HEK293 (cell line): Measurements from ENCODE around the gene ICE2.

Experiments used
- CTCF ChIA-PET: fragments of 350-600 bp; formaldehyde crosslinking; extraction: SDS; loops from one replicate; lab custom pipeline; 2021; ENCODE audit warnings: antibody characterized with exemption; lab: Yijun Ruan, JAX
- POLR2A ChIA-PET: fragments of 300-600 bp; formaldehyde crosslinking; extraction: SDS; loops from one replicate; lab custom pipeline; 2020; ENCODE audit warnings: antibody characterized with exemption, inconsistent platforms; lab: Yijun Ruan, JAX
- H3K27ac ChIP-seq: fragments of 200-500 bp; sonication (Bioruptor generic); 2 replicates; pipeline ENCODE4 v1.5.1; 2014; ENCODE audit warnings: low read depth, low read length, control low read depth, inconsistent platforms; ENCODE audit errors: extremely low read depth
- H3K36me3 ChIP-seq, 2 experiments: fragments of 200-500 bp in 1 of 2; sonication (Bioruptor generic) in 1 of 2; 1 replicate in 1 of 2; 2 replicates in 1 of 2; pipeline ENCODE4 v1.5.1; 2014 to 2017; ENCODE audit warnings: inconsistent platforms in 2 of 2, low read length in 2 of 2; ENCODE audit not compliant: control insufficient read depth in 2 of 2, insufficient read depth in 1 of 2
- H3K4me1 ChIP-seq: fragments of 200-500 bp; sonication (Bioruptor generic); 2 replicates; pipeline ENCODE4 v1.5.1; 2014; ENCODE audit warnings: mild to moderate bottlenecking, low read length, inconsistent platforms; ENCODE audit not compliant: control insufficient read depth, insufficient read depth
- H3K4me3 ChIP-seq: 2 replicates; pipeline ENCODE4 v1.5.1; 2011; ENCODE audit warnings: low read depth, mild to moderate bottlenecking, control low read depth, low read length, moderate library complexity
- H3K9me3 ChIP-seq: fragments of 200-500 bp; sonication (Bioruptor generic); 2 replicates; pipeline ENCODE4 v1.5.1; 2014; ENCODE audit warnings: low read depth, low read length, inconsistent platforms; ENCODE audit not compliant: control insufficient read depth, insufficient read depth
- IKZF3 ChIP-seq: fragments of 450-650 bp; IDR thresholded peaks from 2 replicates; pipeline ENCODE4 v1.5.0; 2018; ENCODE audit warnings: missing biosample characterization, mild to moderate bottlenecking, missing genetic modification characterization, moderate library complexity
- KLF16 ChIP-seq: fragments of 450-650 bp; formaldehyde crosslinking; IDR thresholded peaks from 2 replicates; pipeline ENCODE4 v1.5.1; 2017; ENCODE audit warnings: missing biosample characterization, missing genetic modification characterization
- OSR2 ChIP-seq: fragments of 450-650 bp; formaldehyde crosslinking; IDR thresholded peaks from 2 replicates; pipeline ENCODE4 v1.5.1; 2016; ENCODE audit warnings: missing biosample characterization, missing genetic modification characterization
- PRDM1 ChIP-seq: fragments of 450-650 bp; formaldehyde crosslinking; IDR thresholded peaks from 2 replicates; pipeline ENCODE4; 2016; ENCODE audit warnings: missing biosample characterization, missing genetic modification characterization
- ZNF121 ChIP-seq: fragments of 450-650 bp; formaldehyde crosslinking; IDR thresholded peaks from 2 replicates; pipeline ENCODE4 v1.5.1; 2016; ENCODE audit warnings: missing biosample characterization, missing genetic modification characterization
- ZNF239 ChIP-seq: fragments of 450-650 bp; formaldehyde crosslinking; IDR thresholded peaks from 2 replicates; pipeline ENCODE4 v1.5.1; 2016; ENCODE audit warnings: missing biosample characterization, missing genetic modification characterization
- ZNF266 ChIP-seq: fragments of 450-650 bp; formaldehyde crosslinking; IDR thresholded peaks from 2 replicates; pipeline ENCODE4 v1.5.1; 2016; ENCODE audit warnings: missing biosample characterization, missing genetic modification characterization, low read depth
- ZNF302 ChIP-seq: fragments of 450-650 bp; formaldehyde crosslinking; IDR thresholded peaks from 2 replicates; pipeline ENCODE4 v1.5.1; 2016; ENCODE audit warnings: missing biosample characterization, missing genetic modification characterization, low read depth
- ZNF311 ChIP-seq: fragments of 450-650 bp; formaldehyde crosslinking; IDR thresholded peaks from 2 replicates; pipeline ENCODE4 v1.5.1; 2017; ENCODE audit warnings: missing biosample characterization, missing genetic modification characterization, borderline replicate concordance
- ZNF324 ChIP-seq: fragments of 450-650 bp; formaldehyde crosslinking; IDR thresholded peaks from 2 replicates; pipeline ENCODE4 v1.5.1; 2016; ENCODE audit warnings: missing biosample characterization, missing genetic modification characterization
- ZNF341 ChIP-seq: fragments of 450-650 bp; formaldehyde crosslinking; IDR thresholded peaks from 2 replicates; pipeline ENCODE4; 2016; ENCODE audit warnings: low read depth, missing biosample characterization, missing genetic modification characterization
- ZNF488 ChIP-seq: fragments of 450-650 bp; formaldehyde crosslinking; IDR thresholded peaks from 2 replicates; pipeline ENCODE4 v1.5.1; 2016; ENCODE audit warnings: missing biosample characterization, missing genetic modification characterization
- ZNF548 ChIP-seq: fragments of 450-650 bp; formaldehyde crosslinking; IDR thresholded peaks from 2 replicates; pipeline ENCODE4 v1.5.1; 2016; ENCODE audit warnings: missing biosample characterization, missing genetic modification characterization
- ZNF571 ChIP-seq: fragments of 450-650 bp; formaldehyde crosslinking; IDR thresholded peaks from 2 replicates; pipeline ENCODE4 v1.5.0; 2017; ENCODE audit warnings: missing biosample characterization, missing genetic modification characterization
- ZNF664 ChIP-seq: fragments of 450-650 bp; formaldehyde crosslinking; IDR thresholded peaks from 2 replicates; pipeline ENCODE4 v1.5.1; 2016; ENCODE audit warnings: missing biosample characterization, missing genetic modification characterization
- ZNF701 ChIP-seq: fragments of 450-650 bp; formaldehyde crosslinking; IDR thresholded peaks from 2 replicates; pipeline ENCODE4 v1.5.1; 2016; ENCODE audit warnings: missing biosample characterization, missing genetic modification characterization
- ZNF747 ChIP-seq: fragments of 450-650 bp; formaldehyde crosslinking; IDR thresholded peaks from 2 replicates; pipeline ENCODE4 v1.5.1; 2016; ENCODE audit warnings: missing biosample characterization, missing genetic modification characterization
- ZSCAN18 ChIP-seq: fragments of 450-650 bp; formaldehyde crosslinking; IDR thresholded peaks from 2 replicates; pipeline ENCODE4 v1.5.1; 2016; ENCODE audit warnings: missing biosample characterization, missing genetic modification characterization
- ZSCAN23 ChIP-seq: fragments of 450-650 bp; formaldehyde crosslinking; IDR thresholded peaks from 2 replicates; pipeline ENCODE4 v1.5.1; 2016; ENCODE audit warnings: missing biosample characterization, missing genetic modification characterization
- ZSCAN5A ChIP-seq: fragments of 450-650 bp; formaldehyde crosslinking; IDR thresholded peaks from 2 replicates; pipeline ENCODE4 v1.5.1; 2016; ENCODE audit warnings: missing biosample characterization, missing genetic modification characterization
- TF ChIP-seq, protein P1 (sequence below): fragments of 450-650 bp; formaldehyde crosslinking; IDR thresholded peaks from 2 replicates; pipeline ENCODE4 v1.5.1; 2016; ENCODE audit warnings: missing biosample characterization, missing genetic modification characterization
- TF ChIP-seq, protein P2 (sequence below): fragments of 450-650 bp; formaldehyde crosslinking; IDR thresholded peaks from 2 replicates; pipeline ENCODE4 v1.5.1; 2016; ENCODE audit warnings: missing biosample characterization, missing genetic modification characterization
- TF ChIP-seq, protein P3 (sequence below): fragments of 450-650 bp; formaldehyde crosslinking; IDR thresholded peaks from 2 replicates; pipeline ENCODE4 v1.5.0; 2017; ENCODE audit warnings: missing biosample characterization, missing genetic modification characterization, borderline replicate concordance
- TF ChIP-seq, protein P4 (sequence below): fragments of 450-650 bp; formaldehyde crosslinking; IDR thresholded peaks from 2 replicates; pipeline ENCODE4 v1.5.1; 2016; ENCODE audit warnings: missing biosample characterization, missing genetic modification characterization

The ICE2 gene

DNA sequence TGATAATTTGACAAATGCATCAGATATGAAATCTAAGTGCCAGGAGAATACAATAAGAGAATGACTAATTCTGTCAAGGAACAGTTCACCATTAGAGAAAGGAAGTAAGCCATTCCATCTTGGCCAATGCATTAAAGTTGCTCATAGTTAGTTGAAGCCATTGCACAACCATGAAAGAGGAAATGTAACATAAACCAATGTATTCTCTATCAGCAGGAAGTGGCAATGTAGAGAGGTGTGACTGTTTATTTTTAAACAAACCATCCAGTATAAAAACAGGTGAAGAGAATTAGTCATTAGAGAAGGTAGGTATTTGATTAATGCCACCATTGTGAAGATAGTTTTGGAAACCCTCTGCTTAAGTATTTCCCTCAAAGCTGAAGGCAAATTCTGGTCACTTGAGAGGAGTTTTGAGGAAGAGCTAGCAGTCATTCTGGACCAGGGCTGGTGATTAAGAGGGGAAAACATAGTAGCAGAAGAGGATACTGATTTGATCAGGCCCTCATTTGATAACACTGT lies 70.4 kb downstream of the ICE2 start:
- CTCF ChIA-PET, result interaction anchor here (0.7 kb wide), 1 partner anchor 397 kb away, joined by 6 read pairs; no protein-coding TSS in a partner anchor
- Histone ChIP-seq H3K36me3 (no peaks in the 10 kb centered on the region), H3K27ac (no peak overlapping the region), H3K4me1 (no peaks in the 10 kb centered on the region), H3K4me3 (no peak overlapping the region), H3K9me3 (no peaks in the 10 kb centered on the region)
- POLR2A ChIA-PET, result interaction anchor here (1.4 to 1.5 kb wide), 2 partner anchors 10 to 16 kb away, joined by 3 read pairs; partner anchors contain the start of gene ANXA2
- TF ChIP-seq OSR2 (tag by site-specific recombination) (no peak), ZSCAN5A (no peak), ZNF266 (tag by site-specific recombination) (no peak), ZNF571 (tag by site-specific recombination) (no peak), ZNF664 (no peak), PRDM1 (tag by site-specific recombination) (no peak), ZNF324 (no peak), ZSCAN23 (no peak), ZNF121 (tag by site-specific recombination) (no peak), ZNF701 (tag by site-specific recombination) (no peak), ZNF302 (tag by site-specific recombination) (no peak), ZNF548 (tag by site-specific recombination) (no peak), ZSCAN18 (tag by site-specific recombination) (no peak), ZNF747 (tag by site-specific recombination) (no peak), KLF16 (tag by site-specific recombination) (no peak), IKZF3 (no peak)
- TF ChIP-seq, protein P1, sequence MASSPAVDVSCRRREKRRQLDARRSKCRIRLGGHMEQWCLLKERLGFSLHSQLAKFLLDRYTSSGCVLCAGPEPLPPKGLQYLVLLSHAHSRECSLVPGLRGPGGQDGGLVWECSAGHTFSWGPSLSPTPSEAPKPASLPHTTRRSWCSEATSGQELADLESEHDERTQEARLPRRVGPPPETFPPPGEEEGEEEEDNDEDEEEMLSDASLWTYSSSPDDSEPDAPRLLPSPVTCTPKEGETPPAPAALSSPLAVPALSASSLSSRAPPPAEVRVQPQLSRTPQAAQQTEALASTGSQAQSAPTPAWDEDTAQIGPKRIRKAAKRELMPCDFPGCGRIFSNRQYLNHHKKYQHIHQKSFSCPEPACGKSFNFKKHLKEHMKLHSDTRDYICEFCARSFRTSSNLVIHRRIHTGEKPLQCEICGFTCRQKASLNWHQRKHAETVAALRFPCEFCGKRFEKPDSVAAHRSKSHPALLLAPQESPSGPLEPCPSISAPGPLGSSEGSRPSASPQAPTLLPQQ (tag by site-specific recombination), result no peak
- TF ChIP-seq, protein P2, sequence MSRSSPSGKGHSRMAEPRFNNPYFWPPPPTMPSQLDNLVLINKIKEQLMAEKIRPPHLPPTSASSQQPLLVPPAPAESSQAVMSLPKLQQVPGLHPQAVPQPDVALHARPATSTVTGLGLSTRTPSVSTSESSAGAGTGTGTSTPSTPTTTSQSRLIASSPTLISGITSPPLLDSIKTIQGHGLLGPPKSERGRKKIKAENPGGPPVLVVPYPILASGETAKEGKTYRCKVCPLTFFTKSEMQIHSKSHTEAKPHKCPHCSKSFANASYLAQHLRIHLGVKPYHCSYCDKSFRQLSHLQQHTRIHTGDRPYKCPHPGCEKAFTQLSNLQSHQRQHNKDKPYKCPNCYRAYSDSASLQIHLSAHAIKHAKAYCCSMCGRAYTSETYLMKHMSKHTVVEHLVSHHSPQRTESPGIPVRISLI, result no peak
- TF ChIP-seq, protein P3, sequence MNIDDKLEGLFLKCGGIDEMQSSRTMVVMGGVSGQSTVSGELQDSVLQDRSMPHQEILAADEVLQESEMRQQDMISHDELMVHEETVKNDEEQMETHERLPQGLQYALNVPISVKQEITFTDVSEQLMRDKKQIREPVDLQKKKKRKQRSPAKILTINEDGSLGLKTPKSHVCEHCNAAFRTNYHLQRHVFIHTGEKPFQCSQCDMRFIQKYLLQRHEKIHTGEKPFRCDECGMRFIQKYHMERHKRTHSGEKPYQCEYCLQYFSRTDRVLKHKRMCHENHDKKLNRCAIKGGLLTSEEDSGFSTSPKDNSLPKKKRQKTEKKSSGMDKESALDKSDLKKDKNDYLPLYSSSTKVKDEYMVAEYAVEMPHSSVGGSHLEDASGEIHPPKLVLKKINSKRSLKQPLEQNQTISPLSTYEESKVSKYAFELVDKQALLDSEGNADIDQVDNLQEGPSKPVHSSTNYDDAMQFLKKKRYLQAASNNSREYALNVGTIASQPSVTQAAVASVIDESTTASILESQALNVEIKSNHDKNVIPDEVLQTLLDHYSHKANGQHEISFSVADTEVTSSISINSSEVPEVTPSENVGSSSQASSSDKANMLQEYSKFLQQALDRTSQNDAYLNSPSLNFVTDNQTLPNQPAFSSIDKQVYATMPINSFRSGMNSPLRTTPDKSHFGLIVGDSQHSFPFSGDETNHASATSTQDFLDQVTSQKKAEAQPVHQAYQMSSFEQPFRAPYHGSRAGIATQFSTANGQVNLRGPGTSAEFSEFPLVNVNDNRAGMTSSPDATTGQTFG (tag by site-specific recombination), result no peak

DNA sequence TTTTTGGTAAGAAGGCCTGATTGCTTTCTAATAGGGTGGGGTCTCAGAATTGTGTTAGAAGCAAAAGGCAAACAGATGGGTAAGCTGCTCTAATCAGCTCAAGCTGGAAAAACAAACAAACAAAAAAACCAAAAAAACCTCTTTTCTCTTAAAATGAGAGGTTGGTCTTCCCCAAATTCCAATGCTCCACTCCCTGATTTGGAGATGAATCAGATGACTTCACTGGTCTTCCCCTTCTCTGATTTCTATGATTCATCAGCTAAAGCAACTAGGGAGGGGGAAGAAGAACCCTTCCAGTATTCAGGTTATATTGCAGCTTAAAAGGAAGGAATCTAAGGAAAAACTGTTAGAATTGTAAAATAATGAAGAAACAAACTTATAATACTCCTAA lies 71.5 kb downstream of the ICE2 start:
- ChIA-PET POLR2A (interaction anchor here (0.9 kb wide), 1 partner anchor 9 kb away, joined by 3 read pairs; no protein-coding TSS in a partner anchor), CTCF (no interaction called here)
- no peaks in the 10 kb centered on the region for H3K9me3 ChIP-seq
- H3K27ac ChIP-seq, result no peak overlapping the region
- no peaks in the 10 kb centered on the region for H3K4me1 ChIP-seq
- no peak for TF ChIP-seq ZNF311 (tag by site-specific recombination)
- no peak for TF ChIP-seq ZSCAN23
- TF ChIP-seq ZNF488 (tag by site-specific recombination), result no peak
- TF ChIP-seq, protein P4, sequence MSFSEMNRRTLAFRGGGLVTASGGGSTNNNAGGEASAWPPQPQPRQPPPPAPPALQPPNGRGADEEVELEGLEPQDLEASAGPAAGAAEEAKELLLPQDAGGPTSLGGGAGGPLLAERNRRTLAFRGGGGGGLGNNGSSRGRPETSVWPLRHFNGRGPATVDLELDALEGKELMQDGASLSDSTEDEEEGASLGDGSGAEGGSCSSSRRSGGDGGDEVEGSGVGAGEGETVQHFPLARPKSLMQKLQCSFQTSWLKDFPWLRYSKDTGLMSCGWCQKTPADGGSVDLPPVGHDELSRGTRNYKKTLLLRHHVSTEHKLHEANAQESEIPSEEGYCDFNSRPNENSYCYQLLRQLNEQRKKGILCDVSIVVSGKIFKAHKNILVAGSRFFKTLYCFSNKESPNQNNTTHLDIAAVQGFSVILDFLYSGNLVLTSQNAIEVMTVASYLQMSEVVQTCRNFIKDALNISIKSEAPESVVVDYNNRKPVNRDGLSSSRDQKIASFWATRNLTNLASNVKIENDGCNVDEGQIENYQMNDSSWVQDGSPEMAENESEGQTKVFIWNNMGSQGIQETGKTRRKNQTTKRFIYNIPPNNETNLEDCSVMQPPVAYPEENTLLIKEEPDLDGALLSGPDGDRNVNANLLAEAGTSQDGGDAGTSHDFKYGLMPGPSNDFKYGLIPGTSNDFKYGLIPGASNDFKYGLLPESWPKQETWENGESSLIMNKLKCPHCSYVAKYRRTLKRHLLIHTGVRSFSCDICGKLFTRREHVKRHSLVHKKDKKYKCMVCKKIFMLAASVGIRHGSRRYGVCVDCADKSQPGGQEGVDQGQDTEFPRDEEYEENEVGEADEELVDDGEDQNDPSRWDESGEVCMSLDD (tag by site-specific recombination), result no peak
- TF ChIP-seq ZNF341 (tag by site-specific recombination), result no peak
- no peak for TF ChIP-seq ZNF239 (tag by site-specific recombination)
- H3K4me3 ChIP-seq, result no peak overlapping the region
- H3K36me3 ChIP-seq, result no peaks in the 10 kb centered on the region
